Testis (tissue), 3 donors: ENCODE data around the gene GABBR2. TPM values are rescaled to one million over a fixed set of nuclear protein-coding genes. Genes with fewer than 3 reads are reported as not detected.

ENCODE experiments used
- DNase-seq: peaks from one replicate; pipeline ENCODE4 v3.0.0-alpha.2; 2019
- H3K27ac ChIP-seq, 2 donors: fragments of 200-600 bp; sonication (generic); one replicate each; pipeline ENCODE4 v1.5.1; 2019
- H3K27me3 ChIP-seq: fragments of 200-600 bp; sonication (generic); one replicate; pipeline ENCODE4 v1.5.1; 2019
- H3K36me3 ChIP-seq: fragments of 200-600 bp; sonication (generic); one replicate; pipeline ENCODE4 v1.5.1; 2017; ENCODE audit warnings: low read depth; ENCODE audit errors: missing control alignments
- H3K4me1 ChIP-seq: fragments of 200-600 bp; sonication (generic); one replicate; pipeline ENCODE4 v1.5.1; 2019
- H3K4me3 ChIP-seq, 2 donors: fragments of 200-600 bp; sonication (generic); one replicate each; pipeline ENCODE4 v1.5.1; 2017 to 2019
- H3K9me3 ChIP-seq: fragments of 200-600 bp; sonication (generic); one replicate; pipeline ENCODE4 v1.5.1; 2017
- POLR2A ChIP-seq: fragments of 450-650 bp; IDR thresholded peaks from one replicate; pipeline ENCODE4 v1.6.1; 2017; ENCODE audit warnings: antibody characterized with exemption, mild to moderate bottlenecking, moderate library complexity
- WGBS, 2 donors: methylation state at CpG; one replicate each; pipeline ENCODE4 v1.1.5; 2018; 5-methylcytosine and 5-hydroxymethylcytosine counted together
- intact Hi-C: fragments of 100-400 bp; cut with DNase I; formaldehyde crosslinking; loops from one replicate; pipeline ENCODE4 v1.15.1; 2023; ENCODE audit warnings: low total_unique reads
- polyA plus RNA-seq: library from polyadenylated mRNA; stranded (reverse); fragments of 350-450 nt; fragmentation: Illumina TruSeq; extraction: RNeasy Lipid Tissue Mini Kit (QIAGEN cat#74804); gene quantifications from one replicate; pipeline ENCODE4 v1.2.3, GENCODE V29; 2014; ENCODE audit warnings: low read depth, low replicate concordance; ENCODE audit not compliant: insufficient read depth
- total RNA-seq, 2 donors: library from RNA; depleted of rRNA; stranded (reverse); fragments of >200 nt; gene quantifications; one replicate each; pipeline ENCODE4 v1.2.3, GENCODE V29; 2016
- TF ChIP-seq, protein P1 (sequence below), 3 experiments: fragments of 450-650 bp in 2 of 3; fragments of 200-600 bp in 1 of 3; sonication (generic) in 1 of 3; IDR thresholded peaks; one replicate each; pipeline ENCODE4 v1.5.1; 2016 to 2019; ENCODE audit warnings: antibody characterized with exemption in 3 of 3, mild to moderate bottlenecking in 2 of 3, moderate library complexity in 1 of 3

The GABBR2 gene
- total and polyA plus RNA-seq, 3 donors from 2014 or later = 3.0 to 8.1 (median 6.9) TPM

DNA sequence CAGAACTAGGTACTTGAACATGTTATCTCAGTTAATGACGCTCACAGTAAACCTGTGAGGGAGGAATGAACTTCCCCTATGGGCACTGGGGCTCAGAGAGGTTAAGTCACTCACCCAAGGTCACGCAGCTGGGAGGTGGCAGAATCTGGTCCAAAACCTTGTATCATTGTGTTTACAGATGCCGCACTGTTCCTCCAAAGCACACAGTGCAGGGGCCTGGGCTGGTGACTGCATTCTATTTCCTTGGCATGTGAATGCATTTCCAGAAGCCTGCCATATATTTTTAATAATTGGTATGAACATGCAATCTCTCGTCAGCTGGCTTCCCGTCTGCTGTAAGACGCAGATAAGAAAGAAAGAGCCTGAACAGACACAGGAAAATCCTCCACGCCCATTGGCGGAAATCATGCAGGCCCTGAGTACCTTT is 376.3 kb downstream of the GABBR2 start:
- Histone ChIP-seq H3K27ac (no peak overlapping the region), H3K36me3 (no peaks in the 10 kb centered on the region), H3K4me1 (no peaks in the 10 kb centered on the region), H3K27me3 (no peaks in the 10 kb centered on the region), H3K4me3 (no peak overlapping the region), H3K9me3 (no peaks in the 10 kb centered on the region)
- intact Hi-C loops = no loop called here
- 48 to 56% methylated on average over 8 of the region's 8 CpGs for WGBS, 2 donors
- no peak for TF ChIP-seq POLR2A
- TF ChIP-seq, protein P1, sequence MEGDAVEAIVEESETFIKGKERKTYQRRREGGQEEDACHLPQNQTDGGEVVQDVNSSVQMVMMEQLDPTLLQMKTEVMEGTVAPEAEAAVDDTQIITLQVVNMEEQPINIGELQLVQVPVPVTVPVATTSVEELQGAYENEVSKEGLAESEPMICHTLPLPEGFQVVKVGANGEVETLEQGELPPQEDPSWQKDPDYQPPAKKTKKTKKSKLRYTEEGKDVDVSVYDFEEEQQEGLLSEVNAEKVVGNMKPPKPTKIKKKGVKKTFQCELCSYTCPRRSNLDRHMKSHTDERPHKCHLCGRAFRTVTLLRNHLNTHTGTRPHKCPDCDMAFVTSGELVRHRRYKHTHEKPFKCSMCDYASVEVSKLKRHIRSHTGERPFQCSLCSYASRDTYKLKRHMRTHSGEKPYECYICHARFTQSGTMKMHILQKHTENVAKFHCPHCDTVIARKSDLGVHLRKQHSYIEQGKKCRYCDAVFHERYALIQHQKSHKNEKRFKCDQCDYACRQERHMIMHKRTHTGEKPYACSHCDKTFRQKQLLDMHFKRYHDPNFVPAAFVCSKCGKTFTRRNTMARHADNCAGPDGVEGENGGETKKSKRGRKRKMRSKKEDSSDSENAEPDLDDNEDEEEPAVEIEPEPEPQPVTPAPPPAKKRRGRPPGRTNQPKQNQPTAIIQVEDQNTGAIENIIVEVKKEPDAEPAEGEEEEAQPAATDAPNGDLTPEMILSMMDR (IDR thresholded peaks at IDR 0.05) = no peak
- no peak for DNase-seq

DNA sequence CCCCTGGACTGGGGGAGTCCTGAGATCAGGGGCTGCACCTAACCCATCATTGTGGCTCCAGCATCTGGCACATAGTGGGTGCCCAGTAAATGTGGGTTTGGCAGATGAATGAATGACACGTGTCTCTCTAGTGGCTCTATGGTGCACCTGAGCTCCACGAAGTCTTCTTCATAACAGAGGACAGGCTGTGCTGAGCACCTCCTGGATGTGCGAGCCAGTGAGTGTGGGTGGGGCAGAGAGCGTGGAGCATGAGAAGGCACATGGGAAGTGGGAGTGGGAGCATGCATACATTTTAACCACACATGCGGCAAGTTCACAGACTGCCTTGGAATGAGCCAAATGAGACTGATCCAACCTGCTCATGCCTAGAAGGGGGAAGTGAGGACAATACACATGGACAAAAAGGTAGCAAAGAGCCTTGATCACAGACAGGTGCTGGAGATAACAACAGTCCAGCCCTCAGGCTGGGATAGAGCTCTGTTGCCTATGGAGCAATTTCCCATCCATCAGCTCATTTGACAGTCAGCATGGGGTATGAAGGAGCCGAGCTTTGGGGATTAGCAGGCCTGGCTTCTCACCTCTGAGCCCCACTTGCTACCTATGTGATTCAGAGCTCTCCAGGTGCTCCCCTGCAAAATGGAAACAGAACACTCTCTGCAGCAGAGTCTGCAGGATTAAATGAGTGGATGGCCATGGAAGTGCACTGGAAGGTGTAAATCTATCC is 377.0 kb downstream of the GABBR2 start:
- no peak for DNase-seq
- no peak overlapping the region for H3K27ac ChIP-seq
- WGBS, 2 donors = 61 to 74% methylated on average over 6 of the region's 6 CpGs

DNA sequence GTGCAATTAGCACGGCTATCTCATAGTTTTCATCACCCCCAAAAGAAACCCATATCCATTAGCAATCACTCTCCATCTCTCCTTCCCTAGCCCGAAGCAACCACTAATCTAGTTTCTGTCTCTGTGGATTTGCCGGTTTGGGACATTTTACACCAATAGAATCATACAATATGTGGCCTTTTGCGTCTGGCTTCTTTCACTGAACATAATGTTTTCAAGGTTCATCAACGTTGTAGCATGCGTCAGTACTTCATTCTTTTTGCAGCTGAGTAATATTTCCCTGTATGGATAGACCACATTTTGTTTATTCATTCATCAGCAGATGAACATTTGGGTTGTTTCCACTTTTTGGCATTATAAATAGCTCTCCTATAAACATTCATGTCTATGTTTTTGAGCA is 377.9 kb downstream of the GABBR2 start:
- Histone ChIP-seq H3K4me1 (no peaks in the 10 kb centered on the region), H3K36me3 (no peaks in the 10 kb centered on the region), H3K27ac (no peak overlapping the region), H3K4me3 (no peak overlapping the region), H3K9me3 (no peaks in the 10 kb centered on the region), H3K27me3 (no peaks in the 10 kb centered on the region)
- no peak for TF ChIP-seq POLR2A
- TF ChIP-seq, protein P1 (IDR thresholded peaks at IDR 0.05) = no peak
- intact Hi-C loops = no loop called here
- 87 to 90% methylated on average over 6 of the region's 6 CpGs for WGBS, 2 donors
- DNase-seq = no peak

More for the DNA sequence above, 377.0 kb downstream of the GABBR2 start:
- no peak overlapping the region for H3K4me3 ChIP-seq
- H3K4me1 ChIP-seq = no peaks in the 10 kb centered on the region
- no peaks in the 10 kb centered on the region for H3K36me3 ChIP-seq
- H3K27me3 ChIP-seq = no peaks in the 10 kb centered on the region
- H3K9me3 ChIP-seq = no peaks in the 10 kb centered on the region
- intact Hi-C loops = no loop called here
- TF ChIP-seq POLR2A = no peak
- TF ChIP-seq, protein P1 (IDR thresholded peaks at IDR 0.05) = no peak

DNA sequence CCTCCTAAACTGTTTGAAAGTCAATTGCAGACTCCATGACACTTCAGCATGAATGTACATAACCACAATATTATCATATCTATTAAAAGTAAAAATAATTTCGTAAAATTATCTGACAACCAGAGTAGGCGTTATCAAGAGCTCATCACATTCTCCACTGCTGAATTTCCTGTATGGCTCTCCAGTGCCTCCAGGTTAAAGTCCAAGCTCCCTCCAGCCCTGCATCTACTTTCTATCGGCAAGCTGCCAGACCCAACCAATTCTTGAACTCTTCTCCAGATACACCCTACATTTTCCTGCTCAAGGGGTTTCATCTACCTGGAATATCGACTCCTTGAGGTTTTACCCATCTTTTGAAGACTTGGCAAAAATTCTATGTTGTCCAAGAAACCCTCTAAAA is 378.8 kb downstream of the GABBR2 start:
- Histone ChIP-seq H3K9me3 (no peaks in the 10 kb centered on the region), H3K27ac (no peak overlapping the region), H3K36me3 (no peaks in the 10 kb centered on the region), H3K4me3 (no peak overlapping the region), H3K27me3 (no peaks in the 10 kb centered on the region), H3K4me1 (no peaks in the 10 kb centered on the region)
- DNase-seq = no peak
- WGBS, 2 donors = 71 to 74% methylated on average over 4 of the region's 4 CpGs
- no peak for TF ChIP-seq POLR2A
- TF ChIP-seq, protein P1 (IDR thresholded peaks at IDR 0.05) = no peak
- intact Hi-C loops = no loop called here

DNA sequence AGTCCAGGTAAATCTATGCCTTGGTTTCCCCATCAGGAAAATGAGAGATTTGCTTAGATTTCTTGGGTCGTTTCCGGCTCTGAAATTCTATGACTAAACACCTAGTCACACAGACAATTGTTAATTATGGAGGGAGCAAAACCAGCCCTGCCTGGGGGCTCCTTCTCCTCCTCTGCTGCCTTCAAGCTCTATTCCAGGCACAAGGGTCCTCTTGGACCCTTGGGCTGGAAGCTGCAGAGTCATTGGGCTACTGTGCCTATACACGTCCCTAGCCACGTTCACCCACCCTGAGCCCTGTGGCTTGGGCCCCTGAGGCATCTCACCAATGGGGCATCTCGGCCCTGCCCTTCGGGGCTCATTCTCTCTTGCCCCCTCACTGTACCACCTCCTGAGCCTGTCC is 379.5 kb downstream of the GABBR2 start:
- DNase-seq = no peak
- no peaks in the 10 kb centered on the region for H3K27me3 ChIP-seq
- 81 to 84% methylated on average over 6 of the region's 6 CpGs for WGBS, 2 donors
- no peaks in the 10 kb centered on the region for H3K36me3 ChIP-seq
- no peak overlapping the region for H3K4me3 ChIP-seq
- H3K9me3 ChIP-seq = no peaks in the 10 kb centered on the region
- no peak overlapping the region for H3K27ac ChIP-seq
- intact Hi-C loops = no loop called here
- TF ChIP-seq, protein P1 (IDR thresholded peaks at IDR 0.05) = no peak
- no peak for TF ChIP-seq POLR2A
- no peaks in the 10 kb centered on the region for H3K4me1 ChIP-seq
